Measurements from ENCODE around the gene CHPF2.

CHPF2 gene, protein sequence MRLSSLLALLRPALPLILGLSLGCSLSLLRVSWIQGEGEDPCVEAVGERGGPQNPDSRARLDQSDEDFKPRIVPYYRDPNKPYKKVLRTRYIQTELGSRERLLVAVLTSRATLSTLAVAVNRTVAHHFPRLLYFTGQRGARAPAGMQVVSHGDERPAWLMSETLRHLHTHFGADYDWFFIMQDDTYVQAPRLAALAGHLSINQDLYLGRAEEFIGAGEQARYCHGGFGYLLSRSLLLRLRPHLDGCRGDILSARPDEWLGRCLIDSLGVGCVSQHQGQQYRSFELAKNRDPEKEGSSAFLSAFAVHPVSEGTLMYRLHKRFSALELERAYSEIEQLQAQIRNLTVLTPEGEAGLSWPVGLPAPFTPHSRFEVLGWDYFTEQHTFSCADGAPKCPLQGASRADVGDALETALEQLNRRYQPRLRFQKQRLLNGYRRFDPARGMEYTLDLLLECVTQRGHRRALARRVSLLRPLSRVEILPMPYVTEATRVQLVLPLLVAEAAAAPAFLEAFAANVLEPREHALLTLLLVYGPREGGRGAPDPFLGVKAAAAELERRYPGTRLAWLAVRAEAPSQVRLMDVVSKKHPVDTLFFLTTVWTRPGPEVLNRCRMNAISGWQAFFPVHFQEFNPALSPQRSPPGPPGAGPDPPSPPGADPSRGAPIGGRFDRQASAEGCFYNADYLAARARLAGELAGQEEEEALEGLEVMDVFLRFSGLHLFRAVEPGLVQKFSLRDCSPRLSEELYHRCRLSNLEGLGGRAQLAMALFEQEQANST

DNA sequence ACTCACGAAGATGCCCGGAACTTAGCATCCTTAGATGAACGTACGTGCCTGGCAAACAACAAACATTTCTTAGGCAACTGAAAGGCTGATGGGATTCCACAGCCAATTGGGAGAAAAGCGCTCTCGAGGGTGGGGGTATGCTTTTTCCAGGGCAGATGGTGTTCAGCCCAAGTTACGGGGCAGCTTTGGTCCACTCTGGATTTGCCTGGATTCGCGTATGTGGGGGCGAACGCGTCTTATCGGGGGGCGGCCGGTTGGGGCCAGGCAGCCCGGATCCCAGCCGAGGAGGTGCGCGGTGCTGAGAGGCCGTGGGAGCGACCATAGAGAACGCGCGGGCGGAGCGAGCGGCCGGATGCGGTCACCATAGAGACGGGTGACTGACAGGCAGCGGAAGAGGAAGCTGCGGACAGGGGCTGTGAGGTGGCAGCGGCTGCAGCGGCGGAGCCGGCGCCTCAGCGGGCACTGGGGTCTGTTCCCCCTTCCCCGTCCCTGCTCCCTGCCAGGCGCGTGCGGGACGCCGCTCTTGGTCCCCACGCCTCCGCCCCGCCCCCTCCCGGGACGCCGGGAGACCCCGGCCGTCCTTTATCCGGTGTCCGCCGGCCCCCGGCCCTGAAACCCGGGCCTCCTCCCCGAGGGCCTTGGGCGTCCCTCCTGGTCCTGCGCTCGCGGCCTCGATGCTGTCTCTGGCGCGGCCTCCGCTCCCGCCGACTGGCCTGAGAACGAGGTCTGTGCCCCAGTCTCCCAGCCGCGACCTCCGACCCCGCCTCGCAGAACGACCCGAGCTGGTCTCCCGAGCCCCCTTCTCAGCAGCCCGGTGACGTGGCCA lies at the start of gene CHPF2:
TSS of gene CHPF2 (plus strand) at position 393 of the 826 bp plus-strand sequence. CDS start 1,529 bp downstream, outside the sequence.
- DNase-seq (ENCODE audit: low read depth in 2 of 2) = peak; percentile 83 to 86

DNA sequence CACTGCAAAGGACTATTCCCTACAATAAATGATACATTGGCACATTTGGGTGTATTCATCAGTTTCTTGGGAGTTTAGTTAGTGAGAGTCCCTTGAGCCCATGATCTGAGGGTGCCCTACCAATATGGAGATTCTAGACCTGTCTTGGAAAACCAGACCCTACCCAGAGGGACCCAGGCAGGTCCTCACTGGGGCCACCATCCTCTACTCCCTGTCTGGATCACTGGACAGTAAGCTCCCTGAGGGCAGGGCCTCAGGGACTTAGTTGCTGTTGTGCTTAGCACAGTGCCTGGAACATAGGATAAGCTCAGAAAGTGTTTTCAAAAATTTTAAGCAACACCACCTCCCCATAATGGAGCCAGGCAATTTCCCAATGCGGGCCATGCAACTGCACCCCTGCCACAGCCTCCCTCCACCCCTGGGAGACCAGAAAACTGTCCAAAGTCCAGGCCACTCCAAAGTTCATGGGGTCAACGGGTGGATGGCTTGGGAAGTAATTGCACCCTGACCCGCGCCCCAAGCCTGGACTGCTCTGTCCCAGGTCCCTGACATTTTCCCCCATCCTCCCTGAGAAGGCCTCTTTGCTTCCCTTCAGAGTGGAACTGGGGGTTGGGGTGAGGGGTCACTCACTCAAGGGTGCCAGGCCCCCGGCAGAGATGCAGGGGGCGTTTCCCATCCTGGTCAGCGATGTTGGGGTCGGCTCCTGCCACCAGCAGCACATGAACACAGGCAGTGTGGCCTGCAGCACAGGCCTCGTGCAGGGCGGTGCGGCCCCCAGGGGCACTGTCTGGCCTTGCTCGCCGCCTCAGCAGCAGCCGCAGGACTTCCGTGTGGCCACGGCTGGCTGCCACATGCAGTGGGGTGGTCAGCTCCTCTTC lies 46.3 kb upstream of the CHPF2 start:
- DNase-seq (ENCODE audit: low read depth in 2 of 2) = no peak

DNA sequence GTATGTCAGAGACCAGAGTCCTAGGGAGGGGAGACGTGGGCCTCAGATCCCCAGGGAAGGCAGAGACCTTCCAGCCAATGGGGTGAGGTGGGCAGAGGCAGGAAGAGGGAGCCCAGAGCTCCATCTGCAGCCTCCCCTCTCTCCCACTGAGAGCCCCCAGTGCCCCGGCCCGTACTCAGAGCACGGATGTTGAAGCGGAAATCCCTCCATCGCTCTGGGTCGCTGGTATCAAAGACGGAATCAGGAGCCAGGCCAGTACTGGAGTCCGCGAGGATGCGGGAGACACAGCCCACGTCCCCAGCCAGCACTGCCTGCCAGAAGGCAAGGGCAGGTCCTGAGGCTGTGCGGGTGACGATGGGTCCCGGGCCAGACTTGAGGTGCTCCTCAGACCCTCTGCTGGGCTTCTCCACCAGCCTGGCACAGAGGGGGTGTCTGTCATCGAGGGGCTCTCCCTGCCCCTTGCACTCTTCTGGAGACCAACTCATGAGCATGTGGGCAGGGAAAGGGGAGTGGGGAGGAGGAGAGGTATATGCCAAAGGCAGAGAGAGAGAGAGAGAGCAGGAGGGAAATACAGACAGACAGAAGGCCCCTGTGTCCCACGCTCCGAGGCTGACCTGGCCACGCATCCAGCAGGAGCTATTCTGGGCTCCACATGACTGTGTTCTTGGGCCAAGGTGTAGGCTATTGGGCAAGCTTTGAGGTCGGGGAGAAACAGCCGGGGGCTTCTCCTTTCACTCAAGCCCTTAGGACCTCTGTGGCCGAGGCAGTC lies 45.5 kb upstream of the CHPF2 start, which contains the start of gene ASB10:
TSS of gene ASB10 (minus strand) at position 611 of the 769 bp plus-strand sequence. CDS start at position 491, 120 bp downstream.
- DNase-seq (ENCODE audit: low read depth in 2 of 2) = no peak

DNA sequence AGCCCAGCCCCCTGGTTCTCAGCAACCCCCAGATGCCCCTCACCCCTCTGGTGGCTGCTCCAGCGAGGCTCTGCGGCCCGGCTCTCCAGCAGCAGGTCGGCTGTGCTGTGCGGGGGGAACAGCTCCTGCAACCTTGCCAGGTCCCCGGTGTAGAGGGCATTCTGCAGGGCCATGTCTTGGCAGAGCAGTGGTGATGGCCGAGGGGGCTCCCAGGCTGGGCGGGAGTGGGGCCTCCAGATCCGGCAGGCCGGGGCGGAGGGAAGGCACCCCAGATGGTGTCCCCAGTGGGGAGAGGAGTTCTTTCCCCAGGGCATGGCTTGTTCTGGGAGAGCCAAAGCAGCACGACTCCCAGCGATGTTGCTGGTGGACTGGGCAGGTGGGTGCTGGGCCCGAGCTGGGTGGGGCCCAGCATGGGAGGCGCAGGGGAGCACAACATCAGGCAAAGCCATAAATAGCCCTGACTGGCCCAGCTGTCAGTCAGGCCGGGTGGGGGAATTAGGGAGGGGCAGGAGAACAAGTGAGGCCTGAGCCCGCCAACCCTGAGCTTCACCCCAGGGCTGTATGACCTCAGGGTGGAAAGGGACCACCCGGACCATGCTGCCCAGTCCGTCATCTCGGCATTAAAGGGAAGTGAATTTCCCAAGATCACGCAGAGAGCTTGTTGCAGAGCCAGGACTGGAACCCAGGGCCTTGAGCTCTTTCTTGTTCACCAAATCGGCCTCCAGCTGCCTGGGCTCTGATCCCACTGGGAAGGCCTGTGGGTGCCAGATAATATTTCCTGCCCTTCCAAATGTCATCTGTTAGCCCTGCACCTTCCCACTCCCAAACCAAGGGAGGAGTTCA lies 44.7 kb upstream of the CHPF2 start:
- no peak for DNase-seq (ENCODE audit: low read depth in 2 of 2)

DNA sequence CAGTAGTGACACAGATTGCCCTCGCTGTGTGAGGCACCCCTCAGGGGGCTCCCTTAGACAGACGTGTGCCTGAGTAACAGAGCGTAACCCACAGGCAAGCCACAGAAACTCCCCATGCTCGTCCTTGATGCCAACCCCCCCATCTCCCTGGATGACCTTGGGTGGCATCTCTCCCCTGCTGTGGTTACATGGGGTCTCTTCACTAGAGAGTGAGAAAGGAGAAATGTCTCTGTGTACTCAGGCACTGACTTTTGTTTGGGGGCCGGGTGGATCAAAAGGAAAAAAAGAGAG lies 44.1 kb upstream of the CHPF2 start:
- DNase-seq (ENCODE audit: low read depth in 2 of 2) = no peak

DNA sequence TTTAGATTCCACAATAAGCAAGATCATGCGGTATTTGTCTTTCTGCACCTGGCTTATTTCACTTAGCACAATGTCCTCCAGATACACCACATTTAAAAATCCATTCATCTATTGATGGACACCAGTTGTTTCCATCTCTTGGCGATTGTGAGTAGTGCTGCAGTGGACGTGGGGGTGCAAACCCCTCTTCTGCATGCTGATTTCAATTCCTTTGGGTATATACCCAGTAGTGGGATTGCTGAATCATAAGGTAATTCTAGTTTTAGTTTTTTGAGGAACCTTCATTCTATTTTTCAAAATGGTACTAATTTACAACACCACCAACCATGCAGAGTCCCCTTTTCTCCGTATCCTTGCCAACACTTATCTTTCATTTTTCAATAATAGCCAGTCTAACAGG lies 43.2 kb upstream of the CHPF2 start:
- no peak for DNase-seq (ENCODE audit: low read depth in 2 of 2)

DNA sequence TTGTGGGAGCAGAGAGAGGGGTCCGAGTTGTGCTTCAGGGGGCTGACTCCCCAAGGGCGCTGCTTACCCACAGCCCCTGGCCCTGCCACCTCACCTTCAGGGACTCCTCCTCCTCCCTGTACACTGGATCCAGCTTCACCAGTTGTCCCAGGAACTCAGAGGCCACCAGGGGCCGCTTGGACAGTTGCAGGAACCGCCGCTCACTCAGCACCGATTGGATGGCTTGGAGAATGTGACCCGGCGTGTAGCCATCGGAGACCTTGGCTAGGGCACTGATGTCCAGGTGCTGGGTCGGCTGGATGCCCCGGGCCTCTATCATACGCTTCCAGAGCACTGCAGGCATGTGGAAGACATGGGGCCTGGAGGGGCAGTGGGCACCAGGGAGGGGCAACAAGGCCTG lies 40.7 kb upstream of the CHPF2 start:
- no peak for DNase-seq (ENCODE audit: low read depth in 2 of 2)

DNA sequence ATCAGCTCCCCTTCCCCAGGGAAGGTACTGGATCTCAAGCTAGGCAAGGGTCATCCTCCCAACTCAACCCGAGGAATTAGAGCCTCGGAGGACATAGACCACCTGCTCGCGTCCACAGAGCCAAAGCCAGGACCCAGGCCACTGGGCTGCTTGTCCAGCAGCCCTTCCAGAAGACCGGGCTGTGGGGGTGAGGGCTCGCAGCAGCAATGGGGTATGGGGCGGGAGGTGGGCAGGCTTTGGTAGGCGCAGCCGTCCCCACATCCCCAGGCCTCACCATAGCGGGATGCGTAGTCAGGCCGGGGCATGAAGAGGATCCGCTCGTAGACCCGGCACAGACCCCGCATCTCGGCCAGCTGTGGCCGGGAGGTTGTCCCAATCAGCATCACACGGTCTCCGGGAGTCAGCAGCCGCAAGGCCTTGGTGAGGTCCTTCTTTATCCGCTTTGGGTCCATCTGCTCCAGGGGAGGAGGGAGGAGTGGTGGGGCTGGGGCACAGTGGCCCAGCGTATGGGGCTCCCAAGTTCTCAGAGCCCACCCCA lies 40.2 kb upstream of the CHPF2 start:
- DNase-seq (ENCODE audit: low read depth in 2 of 2) = no peak

DNA sequence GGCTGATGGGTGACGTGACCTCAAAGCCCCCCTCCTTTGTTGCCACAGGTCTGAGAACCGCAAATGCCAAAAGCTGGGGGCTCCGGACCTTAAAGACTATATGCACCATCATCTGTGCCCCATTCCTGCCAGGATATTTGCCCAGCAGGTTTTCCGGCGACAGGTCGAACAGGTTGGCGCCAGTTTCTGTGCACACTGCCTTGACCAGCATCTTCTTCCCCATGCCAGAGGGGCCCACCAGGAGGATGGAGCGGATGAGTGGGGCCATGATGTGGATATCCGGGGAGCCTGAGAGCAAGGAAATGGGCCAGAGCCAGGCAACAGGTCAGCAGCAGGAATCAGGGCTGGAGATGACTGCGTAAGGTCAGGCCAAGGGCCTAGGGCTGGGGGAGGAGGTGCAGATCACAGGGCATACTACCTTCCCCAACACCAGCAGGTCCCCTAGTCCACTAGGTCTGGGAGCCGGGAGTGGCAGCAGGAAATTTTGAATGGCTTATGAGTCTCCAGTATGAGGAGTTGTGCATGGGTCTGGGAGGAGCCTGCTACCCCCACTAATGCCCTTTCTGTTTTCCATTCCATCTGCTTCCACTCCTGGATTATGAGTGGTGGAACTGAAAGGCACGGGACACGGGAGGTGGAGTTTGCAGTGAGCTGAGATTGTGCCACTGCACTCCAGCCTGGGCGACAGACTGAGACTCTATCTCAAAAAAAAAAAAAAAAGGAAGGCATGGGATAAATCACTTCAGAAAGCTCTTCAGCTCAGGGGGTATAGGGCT lies 38.9 kb upstream of the CHPF2 start:
- DNase-seq (ENCODE audit: low read depth in 2 of 2) = no peak

DNA sequence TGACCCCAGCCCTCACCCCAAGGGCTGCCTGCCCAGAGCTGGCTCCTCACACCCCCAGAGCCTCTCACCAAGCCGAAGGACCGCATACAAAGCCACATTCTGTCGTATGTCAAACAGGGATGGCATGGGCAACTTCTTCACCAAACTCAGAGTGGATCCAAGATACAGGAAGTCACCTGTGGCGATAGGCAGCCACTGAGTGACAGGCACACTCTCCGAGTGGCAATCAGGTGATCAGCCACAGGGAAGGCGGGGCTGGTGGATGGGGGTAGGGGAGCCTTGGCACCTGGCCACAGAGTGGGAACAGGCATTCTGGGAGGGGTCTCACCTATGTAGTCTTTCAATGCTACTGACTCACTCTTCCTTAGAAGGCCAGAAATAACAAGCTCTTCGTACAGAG lies 38.1 kb upstream of the CHPF2 start:
- DNase-seq (ENCODE audit: low read depth in 2 of 2) = no peak

DNA sequence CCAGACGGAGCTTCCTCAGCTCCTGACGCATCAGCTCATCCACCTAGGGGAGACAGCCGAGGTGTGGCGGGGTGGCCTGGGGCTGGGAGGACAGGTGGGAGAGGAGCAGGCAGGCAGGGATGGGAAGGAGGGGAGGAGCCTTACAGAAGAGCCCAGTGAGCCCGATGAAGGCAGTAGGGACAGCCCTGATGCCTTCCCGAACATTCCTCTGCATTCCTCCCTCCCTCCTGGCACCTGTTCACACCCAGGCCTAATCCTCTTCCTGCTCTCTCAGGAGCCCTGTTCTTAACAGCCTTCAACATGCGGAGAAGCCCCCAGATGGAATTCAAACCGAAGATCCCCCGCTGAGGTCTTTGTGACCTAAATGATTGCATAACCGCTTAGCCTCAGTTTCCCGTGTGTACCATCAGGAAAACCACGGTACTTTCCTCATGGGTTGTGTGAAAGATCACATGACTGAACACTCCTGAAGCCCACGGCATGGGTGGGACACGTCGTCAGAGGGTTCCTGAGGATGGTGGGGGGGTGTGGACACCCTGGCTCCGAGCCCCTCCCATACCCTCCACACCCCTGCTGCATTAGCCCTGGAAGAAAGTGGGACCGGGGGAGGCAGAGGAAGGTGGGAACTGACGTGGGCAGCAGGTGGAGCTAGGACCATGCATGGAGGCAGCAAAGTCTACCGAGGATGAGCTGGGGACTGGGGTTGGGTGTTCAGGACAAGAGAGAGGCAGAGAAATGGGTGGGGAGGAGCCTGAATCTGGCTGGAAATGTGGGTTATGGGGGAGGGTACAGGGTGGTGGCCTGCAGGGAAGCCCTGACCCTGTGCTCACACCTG lies 36.5 kb upstream of the CHPF2 start:
- DNase-seq (ENCODE audit: low read depth in 2 of 2) = no peak

DNA sequence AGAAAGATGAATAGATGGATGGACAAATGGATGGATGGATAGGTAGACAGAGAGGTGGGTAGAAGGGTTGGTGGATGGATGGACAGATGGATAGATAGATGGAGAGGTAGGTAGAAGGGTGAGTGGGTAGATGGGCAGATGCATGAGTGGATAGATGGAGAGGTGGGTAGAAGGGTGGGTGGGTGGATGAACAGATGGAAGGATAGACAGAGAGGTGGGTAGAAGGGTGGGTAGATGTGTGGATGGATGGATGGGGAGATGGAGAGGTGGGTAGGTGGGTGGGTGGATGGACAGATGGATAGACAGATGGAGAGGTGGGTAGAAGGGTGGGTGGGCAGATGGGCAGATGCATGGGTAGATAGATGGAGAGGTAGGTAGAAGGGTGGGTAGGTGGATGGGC lies 34.4 kb upstream of the CHPF2 start:
- no peak for DNase-seq (ENCODE audit: low read depth in 2 of 2)

DNA sequence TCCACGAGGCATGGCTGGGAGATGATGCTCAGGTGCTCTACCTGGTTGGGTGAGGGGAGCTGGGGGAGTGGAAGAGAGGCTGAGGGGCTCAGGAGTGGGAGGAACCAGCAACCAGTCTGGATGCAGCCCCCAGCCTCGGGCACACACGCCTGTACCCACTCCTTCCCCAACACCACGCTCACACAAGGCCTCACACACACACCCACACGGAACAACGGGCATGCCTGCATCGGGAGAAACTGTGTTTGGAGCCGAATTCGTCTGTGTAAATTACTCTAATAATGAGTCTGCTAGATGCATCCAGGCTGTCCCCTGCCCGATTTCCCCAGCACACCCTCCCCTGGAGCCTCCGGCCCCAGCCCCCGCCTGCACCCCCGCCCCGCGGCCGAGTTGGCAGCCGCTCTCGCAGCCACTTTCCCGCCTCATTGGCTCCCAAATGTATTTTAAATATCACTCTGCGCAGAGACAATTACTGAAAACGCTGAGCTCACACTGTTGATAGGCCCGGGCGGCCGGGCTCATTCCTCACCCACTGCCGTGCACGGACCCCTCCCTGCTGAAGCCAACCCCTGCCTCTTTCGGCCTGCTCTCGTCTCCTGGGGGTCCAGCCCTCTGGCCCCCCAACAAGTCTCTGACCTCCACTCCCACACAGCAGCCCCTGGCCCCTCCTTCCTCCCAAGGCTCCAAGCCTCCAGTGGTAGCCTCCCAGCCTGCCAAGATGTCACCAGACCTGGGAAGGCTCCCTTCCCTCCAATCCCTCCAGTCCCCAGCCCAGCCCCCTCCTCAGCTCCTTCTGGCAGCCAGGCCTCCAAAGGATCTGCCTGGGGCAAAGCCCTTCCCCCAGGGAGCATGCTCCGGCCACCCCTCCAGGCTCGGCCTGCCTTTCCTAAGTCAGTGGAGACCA lies 33.1 kb upstream of the CHPF2 start:
- no peak for DNase-seq (ENCODE audit: low read depth in 2 of 2)

DNA sequence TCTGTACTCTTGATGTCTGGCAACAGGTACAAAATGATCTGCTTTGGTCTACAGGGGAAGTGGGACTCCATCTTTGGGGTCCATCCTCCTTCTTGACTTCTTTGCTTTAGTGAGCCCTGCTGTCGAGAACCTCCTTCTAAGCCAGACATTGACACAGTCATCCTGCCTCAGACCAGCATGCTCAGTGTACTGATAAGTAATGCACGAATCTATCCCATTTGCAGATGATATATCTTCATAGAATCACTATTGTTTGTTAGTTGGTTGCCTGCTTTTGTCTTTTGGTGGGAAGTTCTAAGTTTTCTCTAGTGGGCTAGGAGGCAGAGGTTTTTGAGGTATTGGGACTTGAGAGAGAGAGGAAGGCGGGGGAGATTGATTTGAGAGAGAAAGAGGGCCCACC lies 30.9 kb upstream of the CHPF2 start:
- no peak for DNase-seq (ENCODE audit: low read depth in 2 of 2)

DNA sequence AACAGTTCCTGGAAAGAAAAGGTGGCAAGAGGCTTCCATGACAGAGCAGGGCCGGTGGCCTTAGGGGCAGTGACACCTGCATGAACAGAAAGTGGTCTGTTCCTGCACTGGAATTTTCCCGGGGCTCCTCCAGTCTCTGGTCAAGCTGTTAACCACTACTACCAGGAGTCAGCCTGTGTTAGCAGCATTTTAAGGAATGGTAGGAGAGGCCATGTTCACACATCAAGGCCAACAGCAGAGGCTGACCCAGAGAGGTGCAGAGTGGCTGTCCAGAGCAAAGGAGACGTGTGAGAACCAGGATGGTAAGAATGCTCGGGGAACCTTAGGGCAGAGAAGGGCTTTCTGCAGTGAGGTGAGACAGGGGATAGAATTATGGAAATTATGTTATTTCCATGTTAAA lies 30.5 kb upstream of the CHPF2 start:
- no peak for DNase-seq (ENCODE audit: low read depth in 2 of 2)

DNA sequence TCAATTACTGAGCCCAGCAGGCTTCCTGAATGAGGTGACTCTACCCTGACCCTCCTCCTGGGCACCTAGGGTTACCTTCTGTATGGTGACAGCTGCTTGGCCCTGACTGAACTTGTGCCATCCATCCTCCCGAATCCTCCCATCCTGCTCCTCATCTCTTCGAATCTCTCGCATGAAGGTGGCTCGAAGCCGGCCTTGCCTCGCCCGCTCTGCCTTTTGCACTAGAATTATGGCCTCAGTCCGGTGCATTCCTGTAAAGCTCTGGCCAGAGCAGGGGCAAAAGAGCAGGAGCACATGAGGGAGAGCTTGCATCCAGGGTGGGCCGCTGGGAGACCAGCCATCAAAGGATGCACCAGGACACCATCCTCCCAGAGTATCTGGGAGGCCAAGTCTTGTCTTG lies 29.4 kb upstream of the CHPF2 start:
- no peak for DNase-seq (ENCODE audit: low read depth in 2 of 2)

All from activated CD8-positive, alpha-beta memory T cell treated with anti-CD3 and anti-CD28 coated beads for 4 hours (primary cell).